ENCODE results near the gene ABCB8. TPM values are rescaled to one million over a fixed set of nuclear protein-coding genes. Genes with fewer than 3 reads are reported as not detected.
A peak's percentile ranks its signal among the peaks of the same experiment; 100 is the strongest.

The ABCB8 gene
- total RNA-seq, 2 experiments from 2014 or later = 57.0 to 62.2 TPM

DNA sequence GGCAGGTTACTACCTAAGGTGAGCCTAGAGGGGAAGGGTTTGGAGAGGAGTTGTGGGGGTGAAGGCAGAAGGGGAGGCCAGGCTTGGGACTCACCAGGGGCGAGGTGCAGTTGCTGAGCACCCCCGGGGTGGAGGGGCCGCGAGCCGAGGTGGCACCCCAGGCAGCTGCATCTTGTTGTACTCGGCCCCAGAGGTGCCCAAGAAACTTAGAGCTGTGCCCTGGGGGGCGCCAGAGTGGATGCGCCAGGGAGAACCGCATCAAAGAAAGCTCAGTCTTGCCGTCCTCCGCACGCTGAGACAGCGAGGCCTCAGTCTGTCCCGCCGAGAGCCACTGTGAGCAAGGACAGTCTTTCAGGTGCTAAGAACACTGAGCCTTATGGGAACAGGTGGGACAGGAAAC lies 11.3 kb upstream of the ABCB8 start:
- Mint-ChIP-seq H3K27ac (peak overlapping the region; percentile 83), H3K4me1 (ENCODE audit: low read depth) (peaks cover 71% of the 10 kb centered on the region), H3K27me3 (peaks cover 10% of the 10 kb centered on the region), H3K4me3 (peak overlapping the region; percentile 79), H3K9me3 (no peaks in the 10 kb centered on the region), H3K36me3 (ENCODE audit: low read depth) (peaks cover 8% of the 10 kb centered on the region)
- Histone ChIP-seq H3K4me3 (ENCODE audit: low read length) (no peak overlapping the region), H3K27me3 (ENCODE audit: control insufficient read depth in 1 of 2, insufficient read depth in 2 of 2, low read length in 2 of 2) (peaks cover 4 to 7% of the 10 kb centered on the region in 2 experiments), H3K4me1 (ENCODE audit: insufficient read depth, low read length) (peaks cover 76% of the 10 kb centered on the region), H3K9me3 (ENCODE audit: control insufficient read depth in 1 of 2, insufficient read depth in 1 of 2, low read length in 2 of 2) (peaks cover 0 to 6% of the 10 kb centered on the region in 2 experiments), H3K36me3 (ENCODE audit: insufficient read depth, low read length) (no peaks in the 10 kb centered on the region), H3K27ac (ENCODE audit: low read depth in 1 of 2, low read length in 2 of 2) (no peak overlapping the region)
- DNase-seq (peak in 4 of 14 experiments; percentile 28 to 57 (median 38)), ATAC-seq (ENCODE audit: poor library complexity) (no peak)
- no peak for TF ChIP-seq CTCF (IDR thresholded peaks at IDR 0.05)
- ChIA-PET POLR2A (interaction anchor here (0.6 to 4.7 kb wide), 4 partner anchors 8 to 43 kb away, joined by 3 to 50 read pairs (median 4); no protein-coding TSS in a partner anchor), CTCF (interaction anchor here (1.2 to 4.6 kb wide), 3 partner anchors 9 to 54 kb away, joined by 4 to 39 read pairs (median 5); partner anchors contain the start of gene ABCB8)
- intact Hi-C loops (cut with DNase I, micrococcal nuclease) = loop anchor here (1.0 to 10.0 kb wide), 4 partner anchors 31 to 918 kb away; partner anchors contain the start of genes CDK5 (in 2 of the 2) and SLC4A2 (in 2 of the 2)

DNA sequence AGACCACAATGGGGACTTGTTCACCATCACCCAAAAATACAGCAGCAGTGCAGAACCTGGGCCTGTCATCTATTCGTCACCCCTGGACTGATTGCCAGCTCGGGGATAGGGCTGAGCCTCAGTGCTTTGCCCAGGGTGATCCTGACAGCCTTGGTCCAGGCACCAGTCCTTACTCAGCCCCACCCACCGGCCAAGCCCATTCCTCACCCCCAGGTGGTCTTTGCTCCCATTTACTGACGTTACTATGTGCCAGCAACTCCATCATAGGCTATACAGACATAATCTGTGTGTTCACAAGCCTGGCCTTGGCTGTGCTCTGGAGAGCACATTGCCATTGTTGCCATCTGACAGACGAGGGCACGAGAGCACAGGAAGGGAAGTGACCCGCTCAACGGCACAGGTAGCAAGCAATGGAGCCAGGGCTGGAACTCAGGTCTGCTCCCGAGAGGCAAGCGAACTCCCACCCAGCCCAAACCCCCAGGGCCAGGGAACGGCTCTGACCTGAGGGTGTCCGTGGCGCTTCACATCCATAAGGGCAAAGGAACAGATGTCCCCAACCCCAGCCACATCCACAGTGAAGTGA lies 10.8 kb upstream of the ABCB8 start:
- POLR2A ChIA-PET = interaction anchor here (0.6 to 4.7 kb wide), 8 partner anchors 8 to 66 kb away, joined by 3 to 50 read pairs (median 4); partner anchors contain the start of genes ABCB8 and TMUB1

More for the DNA sequence above, 10.8 kb upstream of the ABCB8 start:
- Mint-ChIP-seq H3K9me3 (no peaks in the 10 kb centered on the region), H3K27me3 (peaks cover 10% of the 10 kb centered on the region), H3K4me1 (ENCODE audit: low read depth) (peaks cover 66% of the 10 kb centered on the region), H3K36me3 (ENCODE audit: low read depth) (peaks cover 8% of the 10 kb centered on the region), H3K27ac (peak overlapping the region; percentile 83), H3K4me3 (peak overlapping the region; percentile 79)
- peaks cover 4 to 7% of the 10 kb centered on the region in 2 experiments for H3K27me3 ChIP-seq (ENCODE audit: control insufficient read depth in 1 of 2, insufficient read depth in 2 of 2, low read length in 2 of 2)
- H3K27ac ChIP-seq (ENCODE audit: low read depth in 1 of 2, low read length in 2 of 2) = peak overlapping the region; percentile 1 to 41
- intact Hi-C loops (cut with DNase I, micrococcal nuclease) = loop anchor here (5.0 to 10.0 kb wide), 3 partner anchors 40 to 917 kb away; partner anchors contain the start of genes CDK5 (in 2 of the 2) and SLC4A2 (in 2 of the 2)
- no peaks in the 10 kb centered on the region for H3K36me3 ChIP-seq (ENCODE audit: insufficient read depth, low read length)
- peak overlapping the region; percentile 52 for H3K4me3 ChIP-seq (ENCODE audit: low read length)
- no peak for ATAC-seq (ENCODE audit: poor library complexity)
- TF ChIP-seq CTCF (IDR thresholded peaks at IDR 0.05) = no peak
- H3K9me3 ChIP-seq (ENCODE audit: control insufficient read depth in 1 of 2, insufficient read depth in 1 of 2, low read length in 2 of 2) = peaks cover 0 to 6% of the 10 kb centered on the region in 2 experiments
- CTCF ChIA-PET = interaction anchor here (1.1 to 4.6 kb wide), 14 partner anchors 7 to 121 kb away, joined by 3 to 39 read pairs (median 5); partner anchors contain the start of gene ABCB8
- H3K4me1 ChIP-seq (ENCODE audit: insufficient read depth, low read length) = peaks cover 71% of the 10 kb centered on the region
- DNase-seq = peak in 4 of 14 experiments; percentile 28 to 51 (median 36)
